Activated T-cell treated with anti-CD3 and anti-CD28 coated beads for 48 hours (primary cell): Measurements from ENCODE around the gene CMTM8.
"Not testable (repeated sequence)": the region's sequence is repeated elsewhere in the genome, so short reads cannot be mapped to it uniquely, and the experiment has no call there.

Source experiments
- DNase-seq: peaks from one replicate; pipeline ENCODE4 v3.0.0-alpha.2; 2020; ENCODE audit warnings: low read depth

Gene CMTM8

GRCh38 chr3:32379831-32380500 is 141.5 kb downstream of the CMTM8 start:
- DNase-seq: no peak

GRCh38 chr3:32381922-32382321 is 143.4 kb downstream of the CMTM8 start:
- no peak for DNase-seq

- DNase-seq: no peak
These were observed 144.7 kb downstream of the CMTM8 start for GRCh38 chr3:32383136-32383711.

DNA sequence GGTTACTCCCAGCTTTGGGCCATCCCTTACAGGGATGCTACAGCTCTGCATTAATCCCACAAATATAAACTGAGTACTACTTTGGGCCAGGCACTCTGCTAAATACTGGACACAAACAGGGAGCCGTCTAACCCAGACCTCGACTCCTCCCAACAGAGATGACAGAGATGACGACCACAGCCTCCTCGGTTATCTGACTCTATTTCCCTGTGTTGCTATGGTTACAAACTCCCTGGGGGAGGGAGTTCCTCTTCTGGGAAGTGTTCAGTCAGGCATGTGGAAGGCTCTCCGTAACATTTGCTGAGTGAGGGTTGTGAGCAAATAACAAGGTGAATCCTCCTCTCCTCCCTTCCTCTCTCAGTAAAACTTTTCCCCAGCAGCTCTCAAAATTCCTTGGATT is 146.5 kb downstream of the CMTM8 start:
- DNase-seq: no peak

DNA sequence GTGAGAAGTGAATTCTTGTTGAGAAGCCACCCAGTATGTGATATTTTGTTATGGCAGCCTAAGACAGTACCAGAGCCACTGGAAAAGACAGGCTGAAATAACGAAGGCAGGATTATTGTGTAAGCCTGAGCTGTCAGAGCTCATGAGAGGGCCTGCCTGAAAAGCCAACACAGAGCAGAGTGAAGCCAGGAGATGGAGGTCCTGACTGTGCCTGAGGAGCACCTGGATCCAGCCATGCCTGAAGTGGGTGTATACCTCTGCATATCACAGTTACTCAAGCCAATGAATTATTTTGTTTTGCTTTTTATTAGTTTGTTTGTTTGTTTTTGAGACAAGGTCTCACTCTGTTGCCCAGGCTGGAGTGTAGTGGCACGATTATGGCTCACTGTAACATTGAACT is 149.0 kb downstream of the CMTM8 start:
- DNase-seq: no peak

- DNase-seq: not testable (repeated sequence)
These were observed 151.1 kb downstream of the CMTM8 start for GRCh38 chr3:32389577-32389976.

GRCh38 chr3:32391643-32392535 is 153.4 kb downstream of the CMTM8 start, which contains the start of gene CMTM7:
Gene CMTM7 (plus strand): TSS chr3:32391853. CDS start chr3:32391907, 54 bp downstream.
- peak; percentile 52 for DNase-seq

- DNase-seq: no peak
These were observed 154.2 kb downstream of the CMTM8 start for GRCh38 chr3:32392536-32393302.

DNA sequence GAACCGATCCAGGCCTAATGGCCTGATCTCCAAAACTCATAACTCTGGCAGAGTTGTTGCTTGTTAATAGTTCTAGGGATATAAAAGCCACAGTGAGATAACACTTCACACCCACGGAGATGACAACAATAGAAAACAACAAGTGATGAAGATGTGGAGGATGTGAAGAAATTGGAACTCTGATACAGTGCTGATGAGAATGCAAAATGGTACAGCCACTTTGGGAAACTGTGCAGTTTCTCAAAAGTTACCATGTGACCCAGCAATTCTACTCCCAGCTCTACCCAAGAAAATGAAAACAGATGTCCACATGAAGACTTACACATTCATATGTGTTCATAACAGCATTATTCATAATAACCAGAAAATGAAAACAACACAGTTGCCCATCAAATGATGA is 157.0 kb downstream of the CMTM8 start:
- no peak for DNase-seq

- DNase-seq: no peak
These were observed 159.5 kb downstream of the CMTM8 start for GRCh38 chr3:32397941-32398340.

GRCh38 chr3:32398531-32398930 is 160.1 kb downstream of the CMTM8 start:
- no peak for DNase-seq

- DNase-seq: no peak
These were observed 160.6 kb downstream of the CMTM8 start for GRCh38 chr3:32399030-32399620.

- DNase-seq: no peak
These were observed 162.6 kb downstream of the CMTM8 start for GRCh38 chr3:32401126-32401525.

DNA sequence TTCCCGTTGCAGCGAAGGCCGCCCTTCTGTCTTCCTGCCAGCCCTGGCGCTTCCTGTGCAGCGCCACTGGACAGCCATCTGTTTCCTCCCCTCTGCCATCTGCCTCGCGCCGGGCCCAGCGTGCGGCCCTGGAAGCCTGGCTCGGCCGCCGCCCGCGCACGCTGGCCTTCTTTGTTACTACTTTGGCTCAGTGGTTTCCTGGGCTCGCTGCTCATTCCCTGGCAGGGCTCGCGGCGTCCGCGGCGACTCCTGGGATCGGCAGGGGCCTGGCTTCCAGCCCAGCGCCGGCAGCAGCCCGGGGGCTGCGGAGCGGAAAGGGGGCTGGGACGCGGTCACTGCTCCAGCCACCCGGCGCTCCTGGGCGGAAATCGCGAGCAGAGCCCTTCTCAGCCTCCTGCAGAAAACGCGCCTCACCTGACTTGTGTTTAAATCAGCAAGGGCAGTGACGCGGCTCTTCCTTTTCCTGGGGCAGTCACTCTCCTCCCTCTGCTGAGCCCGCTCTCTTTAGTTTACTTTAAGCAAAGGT is 163.1 kb downstream of the CMTM8 start:
- DNase-seq: peak; percentile 42

DNA sequence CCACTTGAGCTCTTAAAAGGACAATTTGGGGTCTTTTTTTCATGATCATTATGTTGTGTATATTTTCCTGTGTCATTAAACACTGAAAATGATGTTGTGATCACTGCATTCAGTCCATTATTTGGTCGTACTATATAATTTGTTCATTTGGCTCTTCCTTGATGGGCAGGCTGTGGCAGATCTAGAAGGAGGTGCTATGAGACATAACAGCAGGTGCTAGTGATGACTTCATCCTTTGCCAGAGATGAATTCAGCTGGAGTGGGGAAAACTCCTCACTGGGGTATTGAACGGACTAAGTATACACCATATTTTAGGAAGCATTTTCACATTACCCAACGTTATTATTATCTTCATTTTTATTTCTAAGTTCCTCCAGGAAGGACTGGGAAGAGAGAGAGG is 165.2 kb downstream of the CMTM8 start:
- DNase-seq: no peak

GRCh38 chr3:32404714-32405113 is 166.2 kb downstream of the CMTM8 start:
- DNase-seq: no peak

DNA sequence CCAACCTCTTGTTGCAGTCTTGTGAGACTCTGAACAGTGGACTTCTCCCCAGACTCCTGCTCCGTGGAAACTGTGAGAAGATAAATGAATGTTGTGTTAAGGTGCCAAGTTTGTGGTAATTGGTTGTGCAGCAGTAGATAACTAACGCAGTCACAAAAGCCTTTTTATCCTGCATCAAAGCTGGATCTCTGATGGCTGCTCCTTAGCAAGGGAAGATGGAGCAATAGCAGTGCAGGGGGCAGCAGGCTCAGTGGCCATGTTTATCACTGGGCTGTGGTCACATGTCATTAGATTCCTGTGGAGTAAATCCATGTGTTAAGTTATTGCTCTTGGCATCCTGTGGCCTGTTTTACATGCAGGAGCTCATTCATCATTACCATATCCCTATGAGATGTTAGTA is 166.7 kb downstream of the CMTM8 start:
- DNase-seq: no peak

- DNase-seq: no peak
These were observed 167.3 kb downstream of the CMTM8 start for GRCh38 chr3:32405711-32406323.

GRCh38 chr3:32406486-32407408 is 168.3 kb downstream of the CMTM8 start:
- DNase-seq: no peak
